Liver (tissue), 9 donors: Measurements from ENCODE around the gene USP2. TPM values are rescaled to one million over a fixed set of nuclear protein-coding genes. Genes with fewer than 3 reads are reported as not detected.

Experiments used
- DNase-seq: peaks from one replicate; pipeline ENCODE4 v3.0.0-alpha.2; 2017; ENCODE audit warnings: low spot score
- H3K27ac ChIP-seq, 2 donors: one replicate each; pipeline ENCODE4 v1.7.0; 2013; ENCODE audit warnings: inconsistent platforms in 2 of 2, low read length in 2 of 2, control low read depth in 1 of 2, low read depth in 1 of 2, mild to moderate bottlenecking in 1 of 2
- H3K27me3 ChIP-seq, 4 donors: one replicate each; pipeline versions ENCODE4 v1.6.1 to v1.7.0; 2013; ENCODE audit warnings: low read length in 3 of 4, inconsistent platforms in 1 of 4, mild to moderate bottlenecking in 1 of 4, moderate library complexity in 1 of 4; ENCODE audit not compliant: control insufficient read depth in 4 of 4, insufficient read depth in 4 of 4
- H3K36me3 ChIP-seq, 4 donors: one replicate each; pipeline versions ENCODE4 v1.6.1 to v1.7.0; 2013; ENCODE audit warnings: low read length in 3 of 4, mild to moderate bottlenecking in 3 of 4, low read depth in 1 of 4, moderate library complexity in 1 of 4; ENCODE audit not compliant: control insufficient read depth in 4 of 4, insufficient read depth in 3 of 4
- H3K4me1 ChIP-seq, 4 donors: one replicate each; pipeline versions ENCODE4 v1.6.1 to v1.7.0; 2013; ENCODE audit warnings: low read length in 3 of 4, mild to moderate bottlenecking in 3 of 4, moderate library complexity in 1 of 4; ENCODE audit not compliant: control insufficient read depth in 4 of 4, insufficient read depth in 4 of 4
- H3K4me3 ChIP-seq, 3 donors: one replicate each; pipeline versions ENCODE4 v1.6.1 to v1.7.0; 2013; ENCODE audit warnings: low read length in 3 of 3, control low read depth in 1 of 3, low read depth in 1 of 3, mild to moderate bottlenecking in 1 of 3
- H3K9ac ChIP-seq, 2 donors: one replicate each; pipeline ENCODE4 v1.7.0; 2013; ENCODE audit warnings: low read length in 2 of 2, mild to moderate bottlenecking in 2 of 2, moderate library complexity in 2 of 2, control low read depth in 1 of 2, low read depth in 1 of 2
- H3K9me3 ChIP-seq, 4 donors: one replicate each; pipeline versions ENCODE4 v1.6.1 to v1.7.0; 2013; ENCODE audit warnings: low read length in 3 of 4; ENCODE audit not compliant: control insufficient read depth in 4 of 4
- ATF3 ChIP-seq: IDR thresholded peaks from 2 replicates; pipeline ENCODE4 v1.6.1; 2016; ENCODE audit warnings: antibody characterized with exemption
- CTCF ChIP-seq: fragments of 150-350 bp; IDR thresholded peaks from 2 replicates; pipeline ENCODE4 v1.5.1; 2017; ENCODE audit warnings: improper control_type of control experiment, low read depth, low read length; ENCODE audit not compliant: missing input control
- EGR1 ChIP-seq, 2 donors: IDR thresholded peaks; 2 replicates each; pipeline ENCODE4 v1.6.1; 2016 to 2018; ENCODE audit warnings: antibody characterized with exemption in 2 of 2, low read depth in 2 of 2
- FOXA1 ChIP-seq: IDR thresholded peaks from 2 replicates; pipeline ENCODE4 v1.6.1; 2016; ENCODE audit warnings: antibody characterized with exemption
- FOXA2 ChIP-seq: IDR thresholded peaks from 2 replicates; pipeline ENCODE4 v1.6.1; 2016; ENCODE audit warnings: antibody characterized with exemption
- GABPA ChIP-seq, 2 donors: IDR thresholded peaks in 1 of 2; conservative IDR thresholded peaks in 1 of 2; 2 replicates each; pipeline ENCODE4 v1.6.1; 2016; ENCODE audit warnings: antibody characterized with exemption in 2 of 2, mild to moderate bottlenecking in 1 of 2, moderate library complexity in 1 of 2
- HNF4A ChIP-seq, 2 donors: conservative IDR thresholded peaks; 2 replicates each; pipeline ENCODE4 v1.6.1; 2016; ENCODE audit warnings: antibody characterized with exemption in 2 of 2, mild to moderate bottlenecking in 2 of 2
- HNF4G ChIP-seq: IDR thresholded peaks from 2 replicates; pipeline ENCODE4 v1.6.1; 2016; ENCODE audit warnings: antibody characterized with exemption
- JUND ChIP-seq, 2 donors: IDR thresholded peaks; 2 replicates each; pipeline ENCODE4 v1.6.1; 2016; ENCODE audit warnings: antibody characterized with exemption in 2 of 2
- MAX ChIP-seq: IDR thresholded peaks from 2 replicates; pipeline ENCODE4 v1.6.1; 2016; ENCODE audit warnings: antibody characterized with exemption
- NR2F2 ChIP-seq: IDR thresholded peaks from 2 replicates; pipeline ENCODE4 v1.6.1; 2016; ENCODE audit warnings: antibody characterized with exemption
- RAD21 ChIP-seq, 2 donors: IDR thresholded peaks; 2 replicates each; pipeline ENCODE4 v1.6.1; 2016; ENCODE audit warnings: antibody characterized with exemption in 2 of 2, mild to moderate bottlenecking in 2 of 2
- REST ChIP-seq: IDR thresholded peaks from 2 replicates; pipeline ENCODE4 v1.6.1; 2016; ENCODE audit warnings: antibody characterized with exemption, mild to moderate bottlenecking
- RXRA ChIP-seq, 2 donors: IDR thresholded peaks; 2 replicates each; pipeline ENCODE4 v1.6.1; 2017 to 2018; ENCODE audit warnings: antibody characterized with exemption in 2 of 2, mild to moderate bottlenecking in 1 of 2
- SP1 ChIP-seq: IDR thresholded peaks from 2 replicates; pipeline ENCODE4 v1.6.1; 2018; ENCODE audit warnings: antibody characterized with exemption, mild to moderate bottlenecking
- TAF1 ChIP-seq: conservative IDR thresholded peaks from 2 replicates; pipeline ENCODE4 v1.6.1; 2016; ENCODE audit warnings: antibody characterized with exemption, mild to moderate bottlenecking
- YY1 ChIP-seq: IDR thresholded peaks from 2 replicates; pipeline ENCODE4 v1.6.1; 2016; ENCODE audit warnings: antibody characterized with exemption, mild to moderate bottlenecking
- ZBTB33 ChIP-seq: IDR thresholded peaks from 2 replicates; pipeline ENCODE4 v1.6.1; 2016; ENCODE audit warnings: antibody characterized with exemption
- WGBS: extraction: QIAGEN DNeasy Blood & Tissue Kit; methylation state at CpG from one replicate; pipeline ENCODE4 v1.1.7; 2013; 5-methylcytosine and 5-hydroxymethylcytosine counted together
- polyA plus RNA-seq, 2 donors: library from polyadenylated mRNA; stranded (reverse) in 1 of 2; unstranded in 1 of 2; fragments of 200-250 nt in 1 of 2; fragments of >200 nt in 1 of 2; fragmentation: Nextera tagmentation in 1 of 2; extraction: Ambion mirVana in 1 of 2; gene quantifications; one replicate each; pipeline versions ENCODE4 v1.2.1 to v1.2.3, GENCODE V29; 2013 to 2015
- total RNA-seq, 2 donors: library from RNA; depleted of rRNA; stranded (reverse); fragments of >200 nt; gene quantifications; one replicate each; pipeline ENCODE4 v1.2.3, GENCODE V29; 2014
- donor health status: healthy.
- donor health status: healthy.
- donor health status: healthy.
- donor health status: healthy.
- donor health status: healthy.

USP2 gene
- total and polyA plus RNA-seq, 4 donors: 0.65 to 4.4 (median 2.1) TPM

- no peak for DNase-seq
- Histone ChIP-seq H3K4me1 (no peaks in the 10 kb centered on the region), H3K27me3 (no peaks in the 10 kb centered on the region), H3K36me3 (no peaks in the 10 kb centered on the region), H3K4me3 (no peak overlapping the region), H3K27ac (no peak overlapping the region), H3K9ac (no peak overlapping the region), H3K9me3 (peaks cover 0 to 7% (median under 1%) of the 10 kb centered on the region in 4 donors)
- TF ChIP-seq JUND (IDR thresholded peaks at IDR 0.05): no peak
- TF ChIP-seq YY1: no peak
- no peak for TF ChIP-seq RAD21 (IDR thresholded peaks at IDR 0.05)
- TF ChIP-seq NR2F2: no peak
- TF ChIP-seq RXRA (IDR thresholded peaks at IDR 0.05): no peak
- no peak for TF ChIP-seq CTCF
- TF ChIP-seq MAX: no peak
- TF ChIP-seq ATF3: no peak
- TF ChIP-seq EGR1 (IDR thresholded peaks at IDR 0.05; ENCODE audit: low read depth in 2 of 2): no peak
- no peak for TF ChIP-seq GABPA (IDR thresholded peaks at IDR 0.05 in 1 of 2, conservative IDR thresholded peaks at IDR 0.05 in 1 of 2)
- TF ChIP-seq ZBTB33: no peak
- no peak for TF ChIP-seq FOXA1
- no peak for TF ChIP-seq SP1
- no peak for TF ChIP-seq FOXA2
- no peak for TF ChIP-seq REST
- TF ChIP-seq HNF4G: no peak
- no peak for TF ChIP-seq HNF4A (conservative IDR thresholded peaks at IDR 0.05)
- no peak for TF ChIP-seq TAF1
- WGBS: 99% methylated on average over 1 of the region's 1 CpG
These were observed 15.3 kb upstream of the USP2 start for GRCh38 chr11:119396835-119397234.

GRCh38 chr11:119391275-119391674 is 9.8 kb upstream of the USP2 start:
- Histone ChIP-seq H3K9me3 (no peaks in the 10 kb centered on the region), H3K27ac (no peak overlapping the region), H3K27me3 (no peaks in the 10 kb centered on the region), H3K36me3 (no peaks in the 10 kb centered on the region), H3K4me3 (no peak overlapping the region), H3K4me1 (no peaks in the 10 kb centered on the region), H3K9ac (no peak overlapping the region)
- TF ChIP-seq YY1: no peak
- TF ChIP-seq ATF3: no peak
- TF ChIP-seq REST: no peak
- TF ChIP-seq TAF1: no peak
- TF ChIP-seq HNF4A (conservative IDR thresholded peaks at IDR 0.05): no peak
- no peak for TF ChIP-seq CTCF
- TF ChIP-seq NR2F2: no peak
- DNase-seq: no peak
- 94% methylated on average over 7 of the region's 7 CpGs for WGBS
